Endothelial cell of umbilical vein (primary cell): ENCODE results near the gene VPS37C. TPM values are rescaled to one million over a fixed set of nuclear protein-coding genes. Genes with fewer than 3 reads are reported as not detected.

ENCODE experiments used
- BruUV-seq: library from RNA; stranded (reverse); fragments of 400-500 nt; replicated peaks from 2 replicates; lab custom pipeline; 2021; lab: Mats Ljungman, UMichigan
- CTCF ChIA-PET: fragments of 300-600, 350-600 bp; sonication (Branson Sonifier 250); formaldehyde crosslinking; loops from one replicate; lab custom pipeline; 2021; ENCODE audit warnings: antibody characterized with exemption, inconsistent platforms; lab: Charles Lee
- POLR2A ChIA-PET: fragments of 300-600, 350-600 bp; sonication (Branson Sonifier 250); formaldehyde crosslinking; loops from one replicate; lab custom pipeline; 2021; ENCODE audit warnings: antibody characterized with exemption, inconsistent platforms; lab: Charles Lee
- DNase-seq: peaks from one replicate; pipeline ENCODE4 v3.0.0-alpha.2; 2011; ENCODE audit warnings: low read depth, low spot score
- FAIRE-seq: peaks from 2 replicates; lab custom pipeline; 2011; peaks lifted over from hg19 to GRCh38; lab: Jason Lieb, UNC
- H2AFZ ChIP-seq: 2 replicates; pipeline ENCODE4 v1.6.0; 2012; ENCODE audit warnings: low read depth, low read length, control low read depth, inconsistent platforms
- H3K27ac ChIP-seq: 2 replicates; pipeline ENCODE4 v1.5.1; 2011; ENCODE audit warnings: low read depth, mild to moderate bottlenecking, control low read depth, low read length, moderate library complexity; ENCODE audit not compliant: insufficient read depth
- H3K27me3 ChIP-seq, 2 experiments: 2 replicates each; pipeline versions ENCODE4 v1.6.0 to v1.6.1; 2011; ENCODE audit warnings: low read length in 2 of 2, mixed read lengths in 1 of 2; ENCODE audit not compliant: control insufficient read depth in 2 of 2, insufficient read depth in 2 of 2
- H3K36me3 ChIP-seq, 2 experiments: 2 replicates in 1 of 2; 3 replicates in 1 of 2; pipeline ENCODE4 v1.5.1; 2011; ENCODE audit warnings: low read length in 2 of 2, mild to moderate bottlenecking in 1 of 2, moderate library complexity in 1 of 2; ENCODE audit not compliant: control insufficient read depth in 2 of 2, insufficient read depth in 2 of 2; ENCODE audit errors: extremely low read depth in 1 of 2
- H3K4me1 ChIP-seq: 3 replicates; pipeline ENCODE4 v1.5.1; 2011; ENCODE audit warnings: mild to moderate bottlenecking, low read length; ENCODE audit not compliant: control insufficient read depth, insufficient read depth; ENCODE audit errors: extremely low read depth
- H3K4me2 ChIP-seq: 2 replicates; pipeline ENCODE4 v1.6.1; 2011; ENCODE audit warnings: low read length, control low read depth, mixed read lengths; ENCODE audit not compliant: insufficient read depth
- H3K4me3 ChIP-seq, 3 experiments: fragments of 200-600 bp in 1 of 3; sonication (generic), shearing (Covaris generic) in 1 of 3; replicated peaks in 1 of 3; 2 replicates each; pipeline ENCODE4 v1.5.1; 2011 to 2016; ENCODE audit warnings: control low read depth in 3 of 3, low read length in 3 of 3, mild to moderate bottlenecking in 2 of 3, inconsistent platforms in 1 of 3, low read depth in 1 of 3, moderate library complexity in 1 of 3; ENCODE audit not compliant: insufficient read depth in 1 of 3
- H3K79me2 ChIP-seq: 2 replicates; pipeline ENCODE4 v1.6.0; 2012; ENCODE audit warnings: low read length, inconsistent platforms; ENCODE audit not compliant: control insufficient read depth, insufficient read depth
- H3K9ac ChIP-seq: replicated peaks from 2 replicates; pipeline ENCODE3; 2011; ENCODE audit warnings: low read length, control low read depth; ENCODE audit not compliant: insufficient read depth; ENCODE audit errors: extremely low read depth
- H3K9me1 ChIP-seq: replicated peaks from 3 replicates; pipeline ENCODE4 v1.6.0; 2011; ENCODE audit warnings: mild to moderate bottlenecking, low read length; ENCODE audit not compliant: control insufficient read depth, insufficient read depth; ENCODE audit errors: extremely low read depth
- H3K9me3 ChIP-seq: replicated peaks from 2 replicates; pipeline ENCODE4 v1.5.1; 2012; ENCODE audit warnings: low read length, inconsistent platforms; ENCODE audit not compliant: control insufficient read depth, insufficient read depth
- H4K20me1 ChIP-seq: replicated peaks from 2 replicates; pipeline ENCODE3; 2011; ENCODE audit warnings: mild to moderate bottlenecking, low read length; ENCODE audit not compliant: control insufficient read depth, insufficient read depth; ENCODE audit errors: extremely low read depth
- CTCF ChIP-seq, 2 donors: IDR thresholded peaks; 1 replicate in 1 of 2; 2 replicates in 1 of 2; pipeline ENCODE4 v1.5.1; 2011; ENCODE audit warnings: low read length in 2 of 2, mild to moderate bottlenecking in 2 of 2, moderate library complexity in 2 of 2, control low read depth in 1 of 2, inconsistent platforms in 1 of 2, low read depth in 1 of 2; ENCODE audit not compliant: insufficient read depth in 1 of 2; ENCODE audit errors: extremely low read depth in 1 of 2
- EZH2 ChIP-seq: IDR thresholded peaks from 2 replicates; pipeline ENCODE4 v1.6.1; 2012; ENCODE audit warnings: borderline replicate concordance, low read depth, mild to moderate bottlenecking, moderate library complexity, low read length, inconsistent platforms; ENCODE audit not compliant: severe bottlenecking
- FOS ChIP-seq: IDR thresholded peaks from 2 replicates; pipeline ENCODE4 v1.6.1; 2011; ENCODE audit warnings: mild to moderate bottlenecking, low read length, moderate library complexity, borderline replicate concordance; ENCODE audit not compliant: insufficient read depth
- GATA2 ChIP-seq: IDR thresholded peaks from 2 replicates; pipeline ENCODE4 v1.7.0; 2011; ENCODE audit warnings: low read depth, mild to moderate bottlenecking, moderate library complexity, mixed read lengths, low read length; ENCODE audit not compliant: insufficient read length, insufficient read depth
- JUN ChIP-seq: IDR thresholded peaks from 2 replicates; pipeline ENCODE4 v1.6.1; 2011; ENCODE audit warnings: borderline replicate concordance, low read depth; ENCODE audit not compliant: insufficient read length, insufficient read depth
- MYC ChIP-seq: IDR thresholded peaks from one replicate; pipeline ENCODE4 v1.6.1; 2011; ENCODE audit warnings: mild to moderate bottlenecking, low read depth, low read length
- POLR2A ChIP-seq: IDR thresholded peaks from 2 replicates; pipeline ENCODE4 v1.6.1; 2012; ENCODE audit warnings: low read depth, mild to moderate bottlenecking, control low read depth, low read length
- POLR2AphosphoS5 ChIP-seq: IDR thresholded peaks from 2 replicates; pipeline ENCODE4 v1.6.1; 2012; ENCODE audit warnings: low read depth, mild to moderate bottlenecking, control low read depth, low read length, moderate library complexity; ENCODE audit not compliant: insufficient read depth
- dilution Hi-C: fragments of 300-500 bp; cut with MboI; formaldehyde crosslinking; loops from one replicate; pipeline ENCODE4 v1.15.0; 2019; ENCODE audit warnings: low sequenced_read_pairs; ENCODE audit not compliant: extremely low pct_ligation_motif_present
- intact Hi-C: fragments of 100-400 bp; cut with micrococcal nuclease; formaldehyde crosslinking; loops from one replicate; pipeline ENCODE4 v1.10.0; 2022
- polyA plus RNA-seq, 4 experiments: library from polyadenylated mRNA; depleted of rRNA in 3 of 4; stranded (reverse) in 3 of 4; unstranded in 1 of 4; fragments of >200 nt; gene quantifications; 2 replicates each; pipeline versions ENCODE4 v1.2.1 to v1.2.3, GENCODE V29; 2011 to 2012; ENCODE audit warnings: missing spikeins in 1 of 4
- total RNA-seq: library from RNA; stranded (reverse); gene quantifications from 2 replicates; pipeline ENCODE4 v1.2.3, GENCODE V29; 2021
- TF ChIP-seq, protein P1 (sequence below): IDR thresholded peaks from 2 replicates; pipeline ENCODE4 v1.6.1; 2011; ENCODE audit not compliant: insufficient read depth, insufficient read length

Gene VPS37C
- total and polyA plus RNA-seq, 2 donors (not counting 3 experiments of a cell fraction or from before 2014, with no cell fraction given) = 17.7 to 23.4 TPM

DNA sequence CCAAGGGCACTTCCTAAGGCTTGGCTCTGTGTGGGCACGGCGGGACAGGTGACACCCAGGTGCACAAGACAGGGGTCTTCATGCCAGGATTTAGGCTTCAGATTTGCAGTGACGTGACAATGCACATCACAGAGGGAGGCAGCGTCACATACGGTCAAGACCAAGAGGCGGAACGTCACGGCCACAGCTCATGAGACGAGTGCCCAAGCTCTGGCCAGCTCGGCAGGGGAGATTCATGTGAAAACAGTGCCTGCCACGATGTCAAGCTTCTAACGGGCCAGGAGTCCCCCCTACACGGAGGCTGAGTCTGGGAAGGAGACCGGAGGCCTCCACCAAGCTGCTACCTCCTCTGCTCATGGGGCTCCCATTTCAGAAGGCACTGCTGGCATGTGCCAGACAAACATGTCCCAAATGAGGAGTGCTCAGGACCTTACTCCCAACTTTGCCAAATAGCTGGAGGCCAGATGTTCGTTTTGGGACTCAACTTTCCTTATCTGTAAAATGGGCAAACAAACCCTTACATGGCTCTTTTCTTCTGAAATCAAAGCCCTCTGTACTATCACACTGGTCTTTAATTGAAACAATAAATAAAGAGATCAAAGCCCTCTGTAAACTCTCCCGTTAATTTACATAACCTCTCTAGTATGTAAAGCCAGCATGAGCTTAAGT, 16.6 kb downstream of the VPS37C start:
- H3K36me3 ChIP-seq = no peaks in the 10 kb centered on the region
- H3K9ac ChIP-seq = no peak overlapping the region
- dilution Hi-C loops (no loop called here), intact Hi-C loops (no loop called here)
- no peak overlapping the region for H3K27ac ChIP-seq
- H3K27me3 ChIP-seq = no peaks in the 10 kb centered on the region
- H3K9me3 ChIP-seq = no peaks in the 10 kb centered on the region
- FAIRE-seq (no peak), DNase-seq (no peak)
- no peaks in the 10 kb centered on the region for H4K20me1 ChIP-seq
- H3K4me2 ChIP-seq = no peak overlapping the region
- ChIA-PET CTCF (interaction anchor here (1.9 kb wide), 1 partner anchor 15 kb away, joined by 4 read pairs; no protein-coding TSS in a partner anchor), POLR2A (no interaction called here)
- H3K9me1 ChIP-seq = no peaks in the 10 kb centered on the region
- BruUV-seq = no TSS peak
- no peak overlapping the region for H3K4me3 ChIP-seq
- TF ChIP-seq MYC (no peak), POLR2A (no peak), EZH2 (no peak), CTCF (IDR thresholded peaks at IDR 0.05; ENCODE audit: extremely low read depth in 1 of 2, insufficient read depth in 1 of 2, low read depth in 1 of 2, low read length in 2 of 2) (no peak), GATA2 (no peak), POLR2AphosphoS5 (no peak), FOS (no peak), JUN (no peak)
- TF ChIP-seq, protein P1, sequence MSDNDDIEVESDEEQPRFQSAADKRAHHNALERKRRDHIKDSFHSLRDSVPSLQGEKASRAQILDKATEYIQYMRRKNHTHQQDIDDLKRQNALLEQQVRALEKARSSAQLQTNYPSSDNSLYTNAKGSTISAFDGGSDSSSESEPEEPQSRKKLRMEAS = no peak
- peaks cover 5% of the 10 kb centered on the region for H3K4me1 ChIP-seq
- no peak overlapping the region for H2AFZ ChIP-seq
- H3K79me2 ChIP-seq = peaks cover 19% of the 10 kb centered on the region
